H9 (cell line): Measurements from ENCODE around the gene FNIP1. TPM values are rescaled to one million over a fixed set of nuclear protein-coding genes. Genes with fewer than 3 reads are reported as not detected.

Experiments
- DNase-seq: peaks from one replicate; pipeline ENCODE4 v3.0.0-alpha.2; 2017
- H2AFZ ChIP-seq: one replicate; pipeline ENCODE4 v1.6.1; 2013; ENCODE audit warnings: mild to moderate bottlenecking, low read length, control low read depth, moderate library complexity
- H2AK5ac ChIP-seq: 2 replicates; pipeline ENCODE4 v1.6.1; 2013; ENCODE audit warnings: low read length, control low read depth, mixed read lengths; ENCODE audit not compliant: insufficient read length
- H2BK120ac ChIP-seq: one replicate; pipeline ENCODE4 v1.6.1; 2013; ENCODE audit warnings: low read depth, mild to moderate bottlenecking, low read length, control low read depth, inconsistent platforms; ENCODE audit not compliant: poor library complexity, severe bottlenecking
- H2BK12ac ChIP-seq: 2 replicates; pipeline ENCODE4 v1.6.1; 2013; ENCODE audit warnings: low read length, control low read depth, mixed read lengths, low read depth; ENCODE audit not compliant: insufficient read length
- H2BK15ac ChIP-seq: 2 replicates; pipeline ENCODE4 v1.6.1; 2013; ENCODE audit warnings: low read depth, low read length, control low read depth
- H2BK20ac ChIP-seq: one replicate; pipeline ENCODE4 v1.6.1; 2013; ENCODE audit warnings: low read depth, mild to moderate bottlenecking, low read length, control low read depth, inconsistent platforms; ENCODE audit not compliant: poor library complexity, severe bottlenecking
- H2BK5ac ChIP-seq: 2 replicates; pipeline ENCODE4 v1.6.1; 2013; ENCODE audit warnings: low read length, control low read depth, mixed read lengths; ENCODE audit not compliant: insufficient read length
- H3K14ac ChIP-seq: 2 replicates; pipeline ENCODE4 v1.6.1; 2013; ENCODE audit warnings: low read length, control low read depth; ENCODE audit not compliant: insufficient read depth
- H3K18ac ChIP-seq: 2 replicates; pipeline ENCODE4 v1.6.1; 2013; ENCODE audit warnings: low read depth, mild to moderate bottlenecking, mixed read lengths, low read length, control low read depth; ENCODE audit not compliant: insufficient read length
- H3K23ac ChIP-seq: 2 replicates; pipeline ENCODE4 v1.6.1; 2013; ENCODE audit warnings: low read length, control low read depth, mixed read lengths, low read depth; ENCODE audit not compliant: insufficient read length
- H3K23me2 ChIP-seq: 2 replicates; pipeline ENCODE4 v1.6.1; 2013; ENCODE audit warnings: low read depth, mild to moderate bottlenecking, mixed read lengths, low read length, control low read depth; ENCODE audit not compliant: insufficient read length, poor library complexity, severe bottlenecking
- H3K27ac ChIP-seq: 2 replicates; pipeline ENCODE4 v1.5.1; 2013; ENCODE audit warnings: low read length, control low read depth, mixed read lengths, low read depth; ENCODE audit not compliant: insufficient read length
- H3K27me3 ChIP-seq: 2 replicates; pipeline ENCODE4 v1.6.1; 2013; ENCODE audit warnings: low read length, control low read depth, inconsistent platforms; ENCODE audit not compliant: insufficient read depth
- H3K4ac ChIP-seq: 2 replicates; pipeline ENCODE4 v1.6.1; 2013; ENCODE audit warnings: low read depth, mild to moderate bottlenecking, control low read depth, inconsistent platforms, low read length, moderate library complexity
- H3K4me1 ChIP-seq: 2 replicates; pipeline ENCODE4 v1.6.1; 2013; ENCODE audit warnings: low read length, control low read depth, inconsistent platforms; ENCODE audit not compliant: insufficient read depth
- H3K4me2 ChIP-seq: 2 replicates; pipeline ENCODE4 v1.6.1; 2013; ENCODE audit warnings: low read length, control low read depth, mixed read lengths; ENCODE audit not compliant: insufficient read length, insufficient read depth
- H3K56ac ChIP-seq: 2 replicates; pipeline ENCODE4 v1.6.1; 2013; ENCODE audit warnings: low read depth, mild to moderate bottlenecking, mixed read lengths, low read length, control low read depth; ENCODE audit not compliant: insufficient read length
- H3K79me1 ChIP-seq: 2 replicates; pipeline ENCODE4 v1.6.1; 2013; ENCODE audit warnings: low read depth, mild to moderate bottlenecking, moderate library complexity, low read length, control low read depth, inconsistent platforms; ENCODE audit not compliant: insufficient read depth, poor library complexity, severe bottlenecking
- H3K79me2 ChIP-seq: 2 replicates; pipeline ENCODE4 v1.6.1; 2013; ENCODE audit warnings: low read length, control low read depth, inconsistent platforms; ENCODE audit not compliant: insufficient read depth
- H3K9ac ChIP-seq: 2 replicates; pipeline ENCODE4 v1.6.1; 2013; ENCODE audit warnings: low read length, control low read depth, mixed read lengths; ENCODE audit not compliant: insufficient read length; ENCODE audit errors: extremely low read depth
- H3K9me3 ChIP-seq: one replicate; pipeline ENCODE4 v1.6.1; 2013; ENCODE audit warnings: low read depth, low read length, inconsistent platforms; ENCODE audit not compliant: control insufficient read depth
- H3T11ph ChIP-seq: one replicate; pipeline ENCODE4 v1.6.1; 2013; ENCODE audit warnings: mild to moderate bottlenecking, low read length, control low read depth, inconsistent platforms
- H4K20me1 ChIP-seq: one replicate; pipeline ENCODE4 v1.6.1; 2013; ENCODE audit not compliant: control insufficient read depth, insufficient read length, insufficient read depth
- H4K5ac ChIP-seq: 2 replicates; pipeline ENCODE4 v1.6.1; 2013; ENCODE audit warnings: low read depth, mild to moderate bottlenecking, mixed read lengths, low read length, control low read depth; ENCODE audit not compliant: insufficient read length
- H4K8ac ChIP-seq: replicated peaks from 2 replicates; pipeline ENCODE4 v1.6.1; 2013; ENCODE audit warnings: low read length, control low read depth, mixed read lengths, low read depth; ENCODE audit not compliant: insufficient read length
- H4K91ac ChIP-seq: 2 replicates; pipeline ENCODE4 v1.6.1; 2013; ENCODE audit warnings: low read depth, mild to moderate bottlenecking, moderate library complexity, mixed read lengths, low read length, control low read depth; ENCODE audit not compliant: insufficient read length
- H3K27ac Mint-ChIP-seq, 3 experiments: 2 replicates in 2 of 3; 3 replicates in 1 of 3; pipeline ENCODE4 v1.8.0; 2020 to 2021; ENCODE audit warnings: mixed read lengths in 3 of 3, mild to moderate bottlenecking in 1 of 3, moderate library complexity in 1 of 3
- H3K27me3 Mint-ChIP-seq: 2 replicates; pipeline ENCODE4 v1.8.0; 2021; ENCODE audit warnings: low read depth, mild to moderate bottlenecking, moderate library complexity, mixed read lengths
- H3K36me3 Mint-ChIP-seq, 3 experiments: 2 replicates in 2 of 3; 3 replicates in 1 of 3; pipeline ENCODE4 v1.8.0; 2020 to 2021; ENCODE audit warnings: low read depth in 3 of 3, mixed read lengths in 3 of 3; ENCODE audit not compliant: insufficient read depth in 1 of 3
- H3K4me1 Mint-ChIP-seq, 2 experiments: 2 replicates each; pipeline ENCODE4 v1.8.0; 2020; ENCODE audit warnings: mixed read lengths in 2 of 2
- H3K4me3 Mint-ChIP-seq, 2 experiments: 2 replicates in 1 of 2; 3 replicates in 1 of 2; pipeline ENCODE4 v1.8.0; 2020 to 2021; ENCODE audit warnings: mild to moderate bottlenecking in 2 of 2, mixed read lengths in 2 of 2, moderate library complexity in 1 of 2
- H3K9me3 Mint-ChIP-seq, 2 experiments: 2 replicates in 1 of 2; 3 replicates in 1 of 2; pipeline ENCODE4 v1.8.0; 2020; ENCODE audit warnings: mild to moderate bottlenecking in 2 of 2, mixed read lengths in 2 of 2, moderate library complexity in 1 of 2
- CTCF ChIP-seq: fragments of 200-600 bp; sonication (generic); conservative IDR thresholded peaks from 3 replicates; pipeline ENCODE4 v1.8.0; 2021; ENCODE audit warnings: antibody characterized with exemption, mild to moderate bottlenecking
- WGBS: extraction: QIAGEN DNeasy Blood & Tissue Kit; methylation state at CpG from one replicate; pipeline ENCODE4 v1.1.7; 2013; ENCODE audit warnings: missing lambda C conversion rate, low lambda C conversion rate, mixed read lengths; ENCODE audit not compliant: insufficient read length; ENCODE audit errors: extremely low coverage; 5-methylcytosine and 5-hydroxymethylcytosine counted together
- total RNA-seq: library from RNA; stranded (reverse); gene quantifications from 2 replicates; pipeline ENCODE4 v1.2.1, GENCODE V29; 2021

The FNIP1 gene
- total RNA-seq, 1 experiment from 2014 or later, result 13.4 TPM

- Histone ChIP-seq H3K27me3 (no peaks in the 10 kb centered on the region), H3K79me2 (no peaks in the 10 kb centered on the region), H2AFZ (no peak overlapping the region), H3K4ac (no peak overlapping the region), H3K9ac (no peak overlapping the region), H3K23me2 (no peaks in the 10 kb centered on the region), H4K5ac (no peak overlapping the region), H3K14ac (no peak overlapping the region), H4K91ac (no peak overlapping the region), H3K27ac (no peak overlapping the region), H3K4me2 (no peak overlapping the region), H2BK12ac (no peak overlapping the region), H2BK120ac (no peak overlapping the region), H2AK5ac (no peak overlapping the region), H2BK15ac (no peak overlapping the region), H4K20me1 (no peaks in the 10 kb centered on the region), H3K4me1 (no peaks in the 10 kb centered on the region), H2BK20ac (no peak overlapping the region), H3T11ph (no peak overlapping the region), H3K56ac (no peak overlapping the region), H3K9me3 (peaks cover 5% of the 10 kb centered on the region), H4K8ac (no peak overlapping the region), H3K23ac (no peak overlapping the region), H3K79me1 (no peaks in the 10 kb centered on the region), H2BK5ac (no peak overlapping the region), H3K18ac (no peak overlapping the region)
- H3K27ac Mint-ChIP-seq, result no peak overlapping the region
- no peaks in the 10 kb centered on the region; the same call in 1 of the 2 replicates for H3K27me3 Mint-ChIP-seq
- peaks cover 24 to 30% (median 24%) of the 10 kb centered on the region in 3 experiments for H3K36me3 Mint-ChIP-seq
- no CpG with 5 or more reads among the region's 13 CpGs for WGBS
- no peak for TF ChIP-seq CTCF
- H3K4me3 Mint-ChIP-seq, result no peak overlapping the region
- DNase-seq, result no peak
- no peaks in the 10 kb centered on the region; a peak in 1 of 4 replicates for H3K4me1 Mint-ChIP-seq
- H3K9me3 Mint-ChIP-seq, result peaks cover 0 to 2% of the 10 kb centered on the region in 2 experiments; a peak in 2 of 5 replicates
Measured at GRCh38 chr5:131659290-131659689, 137.5 kb downstream of the FNIP1 start.
